Activated CD8-positive, alpha-beta T cell treated with anti-CD3 and anti-CD28 coated beads for 36 hours (primary cell): ENCODE results near the gene GJA5. TPM values are rescaled to one million over a fixed set of nuclear protein-coding genes. Genes with fewer than 3 reads are reported as not detected.

Experiments used
- ATAC-seq: fragments of 200-7000 bp; cut with Tn5 transposase; one replicate; pipeline ENCODE4 v1.10.0; 2021; ENCODE audit warnings: mild to moderate bottlenecking, moderate library complexity
- CTCF ChIA-PET: fragments of 350-600 bp; sonication (Branson Sonifier 250); formaldehyde crosslinking; loops from one replicate; lab custom pipeline; 2021; ENCODE audit warnings: antibody characterized with exemption; lab: Charles Lee
- POLR2A ChIA-PET: fragments of 350-600 bp; sonication (Branson Sonifier 250); formaldehyde crosslinking; loops from one replicate; lab custom pipeline; 2021; ENCODE audit warnings: antibody characterized with exemption; lab: Charles Lee
- DNase-seq: peaks from one replicate; pipeline ENCODE4 v3.0.0-alpha.2; 2020
- H3K27ac Mint-ChIP-seq: one replicate; pipeline ENCODE4 v1.8.0; 2021; ENCODE audit warnings: mild to moderate bottlenecking, mixed read lengths
- H3K27me3 Mint-ChIP-seq: one replicate; pipeline ENCODE4 v1.8.0; 2021; ENCODE audit warnings: mixed read lengths
- H3K36me3 Mint-ChIP-seq: one replicate; pipeline ENCODE4 v1.8.0; 2021; ENCODE audit warnings: low read depth, mixed read lengths
- H3K4me1 Mint-ChIP-seq: one replicate; pipeline ENCODE4 v1.8.0; 2021; ENCODE audit warnings: low read depth, mixed read lengths
- H3K4me3 Mint-ChIP-seq: one replicate; pipeline ENCODE4 v1.8.0; 2021; ENCODE audit warnings: mild to moderate bottlenecking, moderate library complexity, mixed read lengths
- H3K9me3 Mint-ChIP-seq: one replicate; pipeline ENCODE4 v1.8.0; 2021; ENCODE audit warnings: mixed read lengths
- CTCF ChIP-seq: fragments of 200-600 bp; IDR thresholded peaks from one replicate; pipeline ENCODE4 v1.8.0; 2022; ENCODE audit warnings: antibody characterized with exemption, mild to moderate bottlenecking
- intact Hi-C: fragments of 100-400 bp; cut with micrococcal nuclease; formaldehyde crosslinking; loops from one replicate; pipeline ENCODE4 v1.10.0; 2022
- total RNA-seq, 2 experiments: library from RNA; stranded (reverse); gene quantifications; one replicate each; pipeline ENCODE4 v1.2.3, GENCODE V29; 2021

The GJA5 gene
- total RNA-seq, 2 experiments from 2014 or later, result not detected

- ChIA-PET CTCF (no interaction called here), POLR2A (interaction anchor here (1.1 kb wide), 1 partner anchor 86 kb away, joined by 3 read pairs; no protein-coding TSS in a partner anchor)
- H3K4me3 Mint-ChIP-seq, result no peak overlapping the region
- intact Hi-C loops, result no loop called here
- no peaks in the 10 kb centered on the region for H3K4me1 Mint-ChIP-seq
- TF ChIP-seq CTCF, result no peak
- DNase-seq (no peak), ATAC-seq (no peak)
- H3K27me3 Mint-ChIP-seq, result peaks cover 2% of the 10 kb centered on the region
- H3K36me3 Mint-ChIP-seq, result no peaks in the 10 kb centered on the region
- no peak overlapping the region for H3K27ac Mint-ChIP-seq
- H3K9me3 Mint-ChIP-seq, result no peaks in the 10 kb centered on the region
These were observed 9.7 kb downstream of the GJA5 start for GRCh38 chr1:147750618-147751217.

GRCh38 chr1:147749792-147750191, 10.6 kb downstream of the GJA5 start:
- no peak for ATAC-seq
- intact Hi-C loops, result no loop called here

GRCh38 chr1:147748676-147749350, 11.6 kb downstream of the GJA5 start:
- intact Hi-C loops, result no loop called here
- Mint-ChIP-seq H3K9me3 (no peaks in the 10 kb centered on the region), H3K27me3 (peaks cover 2% of the 10 kb centered on the region), H3K4me1 (no peaks in the 10 kb centered on the region), H3K4me3 (no peak overlapping the region), H3K36me3 (no peaks in the 10 kb centered on the region), H3K27ac (no peak overlapping the region)
- no peak for TF ChIP-seq CTCF
- POLR2A ChIA-PET, result no interaction called here
- CTCF ChIA-PET, result no interaction called here
- ATAC-seq (no peak), DNase-seq (no peak)

More at GRCh38 chr1:147749792-147750191, 10.6 kb downstream of the GJA5 start:
- DNase-seq, result no peak
- no peaks in the 10 kb centered on the region for H3K9me3 Mint-ChIP-seq
- H3K27ac Mint-ChIP-seq, result no peak overlapping the region
- H3K4me3 Mint-ChIP-seq, result no peak overlapping the region
- H3K27me3 Mint-ChIP-seq, result peaks cover 2% of the 10 kb centered on the region
- H3K36me3 Mint-ChIP-seq, result no peaks in the 10 kb centered on the region
- no peaks in the 10 kb centered on the region for H3K4me1 Mint-ChIP-seq
- ChIA-PET CTCF (no interaction called here), POLR2A (interaction anchor here (0.6 kb wide), 1 partner anchor 17 kb away, joined by 3 read pairs; no protein-coding TSS in a partner anchor)
- TF ChIP-seq CTCF, result no peak

GRCh38 chr1:147747966-147748365, 12.4 kb downstream of the GJA5 start:
- CTCF ChIA-PET, result no interaction called here
- DNase-seq (no peak), ATAC-seq (no peak)
- peaks cover 2% of the 10 kb centered on the region for H3K27me3 Mint-ChIP-seq
- no peak overlapping the region for H3K27ac Mint-ChIP-seq
- H3K4me1 Mint-ChIP-seq, result no peaks in the 10 kb centered on the region
- intact Hi-C loops, result no loop called here
- no peak for TF ChIP-seq CTCF
- H3K36me3 Mint-ChIP-seq, result no peaks in the 10 kb centered on the region
- POLR2A ChIA-PET, result interaction anchor here (0.7 kb wide), 1 partner anchor 13 kb away, joined by 3 read pairs; no protein-coding TSS in a partner anchor
- no peaks in the 10 kb centered on the region for H3K9me3 Mint-ChIP-seq
- no peak overlapping the region for H3K4me3 Mint-ChIP-seq

- no peak overlapping the region for H3K4me3 Mint-ChIP-seq
These were observed 15.1 kb downstream of the GJA5 start for GRCh38 chr1:147745271-147745670.

More at GRCh38 chr1:147745271-147745670, 15.1 kb downstream of the GJA5 start:
- no peaks in the 10 kb centered on the region for H3K4me1 Mint-ChIP-seq
- H3K27ac Mint-ChIP-seq, result no peak overlapping the region
- peaks cover 2% of the 10 kb centered on the region for H3K27me3 Mint-ChIP-seq
- ATAC-seq, result no peak
- DNase-seq, result no peak
- ChIA-PET CTCF (no interaction called here), POLR2A (no interaction called here)
- no peaks in the 10 kb centered on the region for H3K36me3 Mint-ChIP-seq
- no peaks in the 10 kb centered on the region for H3K9me3 Mint-ChIP-seq
- no peak for TF ChIP-seq CTCF
- intact Hi-C loops, result no loop called here
